Upper lobe of left lung (tissue), 6 donors: Measurements from ENCODE around the gene TCF7L2. TPM values are rescaled to one million over a fixed set of nuclear protein-coding genes. Genes with fewer than 3 reads are reported as not detected.

ENCODE experiments used
- ATAC-seq, 2 donors: fragments of 200-7000 bp; cut with Tn5 transposase; one replicate each; pipeline ENCODE4 v1.9.1; 2022; ENCODE audit warnings: mild to moderate bottlenecking in 2 of 2, moderate library complexity in 2 of 2; ENCODE audit not compliant: low FRiP score in 2 of 2
- DNase-seq, 2 donors: peaks; one replicate each; pipeline ENCODE4 v3.0.0-alpha.2; 2019 to 2020
- H3K27ac ChIP-seq, 4 donors: fragments of 200-600 bp; sonication (generic); one replicate each; pipeline ENCODE4 v1.5.1; 2016 to 2019
- H3K27me3 ChIP-seq, 4 donors: fragments of 200-600 bp; sonication (generic); one replicate each; pipeline ENCODE4 v1.5.1; 2017 to 2019
- H3K36me3 ChIP-seq, 4 donors: fragments of 200-600 bp; sonication (generic); one replicate each; pipeline ENCODE4 v1.5.1; 2016 to 2019
- H3K4me1 ChIP-seq, 4 donors: fragments of 200-600 bp; sonication (generic); one replicate each; pipeline ENCODE4 v1.5.1; 2018 to 2019
- H3K4me3 ChIP-seq, 4 donors: fragments of 200-600 bp; sonication (generic); one replicate each; pipeline ENCODE4 v1.5.1; 2017 to 2019; ENCODE audit warnings: mild to moderate bottlenecking in 2 of 4, moderate library complexity in 1 of 4
- H3K9me3 ChIP-seq, 4 donors: fragments of 200-600 bp; sonication (generic); one replicate each; pipeline ENCODE4 v1.5.1; 2018 to 2019
- CTCF ChIP-seq, 6 experiments: fragments of 450-650 bp in 4 of 6; fragments of 200-600 bp in 2 of 6; sonication (generic) in 2 of 6; IDR thresholded peaks; one replicate each; pipeline ENCODE4 v1.5.1; 2016 to 2019; ENCODE audit warnings: antibody characterized with exemption in 6 of 6
- EP300 ChIP-seq, 4 donors: sonication (generic); formaldehyde crosslinking; IDR thresholded peaks; one replicate each; pipeline ENCODE4 v1.5.1; 2017; ENCODE audit warnings: antibody characterized with exemption in 4 of 4, control low read depth in 2 of 4
- POLR2A ChIP-seq, 4 donors: fragments of 450-650 bp; IDR thresholded peaks; one replicate each; pipeline ENCODE4 v1.5.1; 2016 to 2017; ENCODE audit warnings: antibody characterized with exemption in 4 of 4, mild to moderate bottlenecking in 2 of 4
- POLR2AphosphoS5 ChIP-seq, 2 donors: sonication (generic); formaldehyde crosslinking; IDR thresholded peaks; one replicate each; pipeline ENCODE4 v1.5.1; 2017; ENCODE audit warnings: antibody characterized with exemption in 2 of 2
- WGBS, 2 donors: methylation state at CpG; one replicate each; pipeline ENCODE4 v1.1.5; 2017 to 2018; 5-methylcytosine and 5-hydroxymethylcytosine counted together
- total RNA-seq, 6 donors: library from RNA; depleted of rRNA in 4 of 6; stranded (reverse); fragments of >200 nt in 4 of 6; gene quantifications; one replicate each; pipeline versions ENCODE4 v1.1.0 to v1.2.1, GENCODE V29; 2016 to 2021
- donor health status: DM: no; HTN: no; CAD: no; lungs with moderate emphysema.
- donor health status: DM: no; HTN: yes; CAD: no; lungs with severe emphysema.

Gene TCF7L2
- total RNA-seq, 6 donors from 2014 or later, result 15.5 to 80.3 (median 48.1) TPM

GRCh38 chr10:112911206-112911605 is 38.8 kb upstream of the TCF7L2 start:
- TF ChIP-seq CTCF (IDR thresholded peaks at IDR 0.05) (no peak), POLR2A (IDR thresholded peaks at IDR 0.05) (no peak), EP300 (IDR thresholded peaks at IDR 0.05) (no peak), POLR2AphosphoS5 (IDR thresholded peaks at IDR 0.05) (no peak)
- Histone ChIP-seq H3K4me1 (no peaks in the 10 kb centered on the region), H3K36me3 (no peaks in the 10 kb centered on the region), H3K27ac (no peak overlapping the region), H3K4me3 (no peak overlapping the region), H3K9me3 (no peaks in the 10 kb centered on the region), H3K27me3 (no peaks in the 10 kb centered on the region)
- ATAC-seq (no peak), DNase-seq (no peak)
- WGBS, 2 donors, result 85 to 88% methylated on average over 2 of the region's 2 CpGs

- Histone ChIP-seq H3K9me3 (no peaks in the 10 kb centered on the region), H3K4me3 (no peak overlapping the region), H3K4me1 (no peaks in the 10 kb centered on the region), H3K27me3 (no peaks in the 10 kb centered on the region), H3K27ac (no peak overlapping the region), H3K36me3 (no peaks in the 10 kb centered on the region)
- TF ChIP-seq POLR2A (IDR thresholded peaks at IDR 0.05), result no peak
- no peak for TF ChIP-seq POLR2AphosphoS5 (IDR thresholded peaks at IDR 0.05)
- no peak for TF ChIP-seq CTCF (IDR thresholded peaks at IDR 0.05)
- TF ChIP-seq EP300 (IDR thresholded peaks at IDR 0.05), result no peak
- ATAC-seq (no peak), DNase-seq (no peak)
- 64 to 82% methylated on average over 15 of the region's 15 CpGs for WGBS, 2 donors
These were observed 37.6 kb upstream of the TCF7L2 start for GRCh38 chr10:112912410-112912928.

GRCh38 chr10:112913255-112913654 is 36.8 kb upstream of the TCF7L2 start:
- TF ChIP-seq POLR2A (IDR thresholded peaks at IDR 0.05) (no peak), EP300 (IDR thresholded peaks at IDR 0.05) (no peak), CTCF (IDR thresholded peaks at IDR 0.05) (no peak), POLR2AphosphoS5 (IDR thresholded peaks at IDR 0.05) (no peak)
- Histone ChIP-seq H3K27ac (no peak overlapping the region), H3K4me3 (no peak overlapping the region), H3K4me1 (no peaks in the 10 kb centered on the region), H3K27me3 (no peaks in the 10 kb centered on the region), H3K9me3 (no peaks in the 10 kb centered on the region), H3K36me3 (no peaks in the 10 kb centered on the region)
- no peak for DNase-seq
- ATAC-seq, result peak in 1 of 2 donors; percentile 41
- WGBS, 2 donors, result 73 to 77% methylated on average over 1 of the region's 1 CpG

- H3K4me1 ChIP-seq, result no peaks in the 10 kb centered on the region
- H3K4me3 ChIP-seq, result no peak overlapping the region
- 71 to 75% methylated on average over 9 of the region's 9 CpGs for WGBS, 2 donors
- no peak for TF ChIP-seq EP300 (IDR thresholded peaks at IDR 0.05)
- TF ChIP-seq POLR2AphosphoS5 (IDR thresholded peaks at IDR 0.05), result no peak
- TF ChIP-seq POLR2A (IDR thresholded peaks at IDR 0.05), result no peak
- H3K27me3 ChIP-seq, result no peaks in the 10 kb centered on the region
- DNase-seq (no peak), ATAC-seq (no peak)
- H3K9me3 ChIP-seq, result no peaks in the 10 kb centered on the region
- H3K36me3 ChIP-seq, result no peaks in the 10 kb centered on the region
- H3K27ac ChIP-seq, result no peak overlapping the region
These were observed 36.3 kb upstream of the TCF7L2 start for GRCh38 chr10:112913661-112914287.

- ATAC-seq (no peak), DNase-seq (no peak)
- TF ChIP-seq CTCF (IDR thresholded peaks at IDR 0.05) (no peak), EP300 (IDR thresholded peaks at IDR 0.05) (no peak)
- no peak overlapping the region for H3K27ac ChIP-seq
- no peaks in the 10 kb centered on the region for H3K36me3 ChIP-seq
- no peaks in the 10 kb centered on the region for H3K9me3 ChIP-seq
- 84 to 87% methylated on average over 7 of the region's 7 CpGs for WGBS, 2 donors
- no peak overlapping the region for H3K4me3 ChIP-seq
- H3K4me1 ChIP-seq, result no peaks in the 10 kb centered on the region
- no peaks in the 10 kb centered on the region for H3K27me3 ChIP-seq
These were observed 35.6 kb upstream of the TCF7L2 start for GRCh38 chr10:112914288-112914952.
